ENCODE data around the gene UCP2.

Gene UCP2

DNA sequence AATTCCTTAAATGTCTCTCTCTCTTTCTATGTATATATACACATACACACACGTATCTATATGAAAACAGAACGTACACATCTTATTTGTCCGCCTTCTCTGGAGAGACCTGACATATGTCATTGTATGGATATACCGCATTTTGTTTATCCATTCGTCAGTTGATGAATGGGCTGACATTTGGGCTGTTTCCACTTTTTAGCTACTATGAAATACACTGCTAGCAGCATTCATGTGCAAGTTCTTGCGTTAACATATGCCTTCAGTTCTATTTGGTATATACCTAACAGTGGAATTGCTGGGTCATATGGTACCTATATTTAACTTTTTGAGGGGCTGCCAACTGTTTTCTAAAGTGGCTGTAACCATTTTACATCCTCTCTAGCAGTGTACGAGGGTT is 49.9 kb downstream of the UCP2 start:
- FAIRE-seq (no peak), DNase-seq (ENCODE audit: insufficient read length, low spot score) (no peak)
- TF ChIP-seq, protein P1, sequence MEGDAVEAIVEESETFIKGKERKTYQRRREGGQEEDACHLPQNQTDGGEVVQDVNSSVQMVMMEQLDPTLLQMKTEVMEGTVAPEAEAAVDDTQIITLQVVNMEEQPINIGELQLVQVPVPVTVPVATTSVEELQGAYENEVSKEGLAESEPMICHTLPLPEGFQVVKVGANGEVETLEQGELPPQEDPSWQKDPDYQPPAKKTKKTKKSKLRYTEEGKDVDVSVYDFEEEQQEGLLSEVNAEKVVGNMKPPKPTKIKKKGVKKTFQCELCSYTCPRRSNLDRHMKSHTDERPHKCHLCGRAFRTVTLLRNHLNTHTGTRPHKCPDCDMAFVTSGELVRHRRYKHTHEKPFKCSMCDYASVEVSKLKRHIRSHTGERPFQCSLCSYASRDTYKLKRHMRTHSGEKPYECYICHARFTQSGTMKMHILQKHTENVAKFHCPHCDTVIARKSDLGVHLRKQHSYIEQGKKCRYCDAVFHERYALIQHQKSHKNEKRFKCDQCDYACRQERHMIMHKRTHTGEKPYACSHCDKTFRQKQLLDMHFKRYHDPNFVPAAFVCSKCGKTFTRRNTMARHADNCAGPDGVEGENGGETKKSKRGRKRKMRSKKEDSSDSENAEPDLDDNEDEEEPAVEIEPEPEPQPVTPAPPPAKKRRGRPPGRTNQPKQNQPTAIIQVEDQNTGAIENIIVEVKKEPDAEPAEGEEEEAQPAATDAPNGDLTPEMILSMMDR (IDR thresholded peaks at IDR 0.05; ENCODE audit: insufficient read depth, missing control alignments) = no peak

DNA sequence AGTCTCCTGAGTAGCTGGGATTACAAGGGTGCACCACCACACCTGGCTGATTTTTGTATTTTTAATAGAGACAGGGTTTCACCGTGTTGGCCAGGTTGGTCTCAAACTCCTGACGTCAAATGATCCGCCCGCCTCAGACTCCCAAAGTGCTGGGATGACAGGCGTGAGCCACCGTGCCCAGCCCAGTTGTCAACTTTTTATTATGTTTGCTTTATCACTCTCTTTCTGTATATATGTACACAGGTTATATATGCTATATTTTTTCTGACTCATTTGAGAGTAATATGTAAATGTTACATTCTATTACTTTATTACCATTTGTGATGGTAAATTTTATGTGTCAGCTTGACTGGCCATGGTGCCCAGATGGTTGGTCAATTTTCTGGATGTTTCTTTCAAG is 50.7 kb downstream of the UCP2 start:
- DNase-seq (ENCODE audit: insufficient read length, low spot score) (no peak), FAIRE-seq (no peak)

DNA sequence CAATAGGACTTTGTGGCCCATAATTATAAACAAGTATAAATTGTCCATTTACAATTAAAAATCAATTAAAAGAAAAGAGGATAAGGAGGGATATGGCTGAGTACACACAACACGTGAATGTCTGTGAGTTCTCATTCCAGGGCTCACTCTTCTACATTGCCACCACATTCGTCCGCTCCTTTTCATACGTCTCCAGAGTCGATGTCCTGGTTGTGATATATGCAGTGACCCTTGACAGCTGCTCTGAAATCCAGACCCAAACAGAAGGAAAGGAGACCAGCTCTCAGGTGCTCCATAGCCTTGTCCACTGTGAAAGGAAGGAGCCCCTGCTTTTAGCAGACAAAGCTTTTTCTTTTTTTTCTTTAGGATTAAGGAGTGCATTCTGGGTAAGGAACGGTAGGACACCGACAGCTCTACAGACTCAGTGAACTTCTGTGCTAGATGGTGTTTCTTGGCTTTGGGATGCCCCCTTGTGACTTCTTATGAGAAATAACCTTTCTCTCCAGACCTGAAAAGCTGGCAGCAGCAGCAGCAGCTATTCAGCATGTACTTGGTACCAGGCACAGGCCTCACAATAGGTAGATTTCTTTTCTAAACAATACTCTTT is 51.5 kb downstream of the UCP2 start:
- TF ChIP-seq, protein P1 (IDR thresholded peaks at IDR 0.05; ENCODE audit: insufficient read depth, missing control alignments) = peak; percentile 63
- FAIRE-seq (no peak), DNase-seq (ENCODE audit: insufficient read length, low spot score) (no peak)

More for the DNA sequence above, 50.7 kb downstream of the UCP2 start:
- TF ChIP-seq, protein P1 (IDR thresholded peaks at IDR 0.05; ENCODE audit: insufficient read depth, missing control alignments) = no peak

DNA sequence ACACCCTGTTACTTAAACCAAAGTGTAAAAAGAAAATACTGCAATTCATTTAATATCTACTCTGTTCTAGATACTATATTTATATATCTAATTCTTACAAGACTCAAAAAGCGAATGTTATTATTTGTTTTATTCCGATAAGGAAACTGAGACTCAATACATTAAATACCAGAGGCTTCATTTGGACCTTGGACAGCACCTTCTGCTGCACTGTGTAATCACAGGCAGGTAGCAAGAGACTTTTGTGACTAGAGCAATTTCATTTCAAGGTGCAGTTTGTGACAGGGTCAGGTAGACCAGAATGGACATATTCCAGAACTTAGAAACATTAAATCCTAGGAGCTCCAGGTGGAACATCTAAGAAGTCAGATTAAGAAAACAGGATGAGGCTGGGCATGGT is 53.3 kb downstream of the UCP2 start:
- FAIRE-seq (no peak), DNase-seq (ENCODE audit: insufficient read length, low spot score) (no peak)
- TF ChIP-seq, protein P1 (IDR thresholded peaks at IDR 0.05; ENCODE audit: insufficient read depth, missing control alignments) = no peak

All from D721Med (cell line).